Lung (tissue), 12 donors: ENCODE data around the gene KRTAP10-4. TPM values are rescaled to one million over a fixed set of nuclear protein-coding genes. Genes with fewer than 3 reads are reported as not detected.
"Not testable (repeated sequence)": the region's sequence is repeated elsewhere in the genome, so short reads cannot be mapped to it uniquely, and the experiment has no call there.

Experiments used
- ATAC-seq: fragments of 200-7000 bp; cut with Tn5 transposase; one replicate; pipeline ENCODE4 v1.9.1; 2020; ENCODE audit warnings: moderate number of reproducible peaks; ENCODE audit not compliant: insufficient read depth, low FRiP score
- DNase-seq, 3 donors: peaks; one replicate each; pipeline ENCODE4 v3.0.0-alpha.2; 2013 to 2017
- H3K27ac ChIP-seq, 2 donors: one replicate each; pipeline ENCODE4 v1.5.1; 2013; ENCODE audit warnings: mild to moderate bottlenecking in 2 of 2, moderate library complexity in 2 of 2, control low read depth in 1 of 2, inconsistent platforms in 1 of 2, low read depth in 1 of 2, low read length in 1 of 2
- H3K27me3 ChIP-seq, 3 donors: one replicate each; pipeline ENCODE4 v1.5.1; 2013; ENCODE audit warnings: low read length in 2 of 3; ENCODE audit not compliant: control insufficient read depth in 3 of 3, insufficient read depth in 3 of 3
- H3K36me3 ChIP-seq, 4 donors: one replicate each; pipeline ENCODE4 v1.5.1; 2013; ENCODE audit warnings: low read length in 4 of 4, mild to moderate bottlenecking in 1 of 4, moderate library complexity in 1 of 4; ENCODE audit not compliant: control insufficient read depth in 4 of 4, insufficient read depth in 4 of 4
- H3K4me1 ChIP-seq, 5 donors: one replicate each; pipeline ENCODE4 v1.5.1; 2013; ENCODE audit warnings: low read length in 5 of 5, mild to moderate bottlenecking in 2 of 5, moderate library complexity in 1 of 5; ENCODE audit not compliant: control insufficient read depth in 5 of 5, insufficient read depth in 5 of 5
- H3K4me3 ChIP-seq: one replicate; pipeline ENCODE4 v1.5.1; 2013; ENCODE audit warnings: mild to moderate bottlenecking, control low read depth, moderate library complexity
- H3K9ac ChIP-seq, 2 donors: one replicate each; pipeline ENCODE4 v1.5.1; 2013; ENCODE audit warnings: low read length in 2 of 2, control low read depth in 1 of 2; ENCODE audit not compliant: insufficient read depth in 1 of 2
- H3K9me3 ChIP-seq, 4 donors: one replicate each; pipeline ENCODE4 v1.5.1; 2013; ENCODE audit warnings: low read length in 3 of 4, mild to moderate bottlenecking in 1 of 4, moderate library complexity in 1 of 4; ENCODE audit not compliant: control insufficient read depth in 4 of 4, insufficient read depth in 3 of 4
- WGBS, 2 donors: extraction: QIAGEN DNeasy Blood & Tissue Kit; methylation state at CpG; one replicate each; pipeline ENCODE4 v1.1.7; 2013; 5-methylcytosine and 5-hydroxymethylcytosine counted together
- polyA plus RNA-seq, 2 donors: library from polyadenylated mRNA; stranded (reverse); fragments of 200-250 nt; gene quantifications; one replicate each; pipeline ENCODE4 v1.2.1, GENCODE V29; 2013
- total RNA-seq, 2 donors: library from RNA; depleted of rRNA in 1 of 2; stranded (reverse); fragments of >200 nt in 1 of 2; gene quantifications; one replicate each; pipeline ENCODE4 v1.2.1, GENCODE V29; 2014 to 2021
- TF ChIP-seq, protein P1 (sequence below): IDR thresholded peaks from 2 replicates; pipeline ENCODE4 v1.5.1; 2012; ENCODE audit warnings: mild to moderate bottlenecking; ENCODE audit errors: control extremely low read depth, extremely low read depth
- donor health status: control.
- donor health status: control.
- donor health status: Bipolar disorder and iron deficiency.
- donor health status: healthy.
- donor health status: DM: yes; HTN: yes; CAD: no.

KRTAP10-4 gene
- total and polyA plus RNA-seq, 4 donors: not detected

GRCh38 chr21:44590311-44590721, 16.8 kb downstream of the KRTAP10-4 start:
- no peak for DNase-seq
- TF ChIP-seq, protein P1, sequence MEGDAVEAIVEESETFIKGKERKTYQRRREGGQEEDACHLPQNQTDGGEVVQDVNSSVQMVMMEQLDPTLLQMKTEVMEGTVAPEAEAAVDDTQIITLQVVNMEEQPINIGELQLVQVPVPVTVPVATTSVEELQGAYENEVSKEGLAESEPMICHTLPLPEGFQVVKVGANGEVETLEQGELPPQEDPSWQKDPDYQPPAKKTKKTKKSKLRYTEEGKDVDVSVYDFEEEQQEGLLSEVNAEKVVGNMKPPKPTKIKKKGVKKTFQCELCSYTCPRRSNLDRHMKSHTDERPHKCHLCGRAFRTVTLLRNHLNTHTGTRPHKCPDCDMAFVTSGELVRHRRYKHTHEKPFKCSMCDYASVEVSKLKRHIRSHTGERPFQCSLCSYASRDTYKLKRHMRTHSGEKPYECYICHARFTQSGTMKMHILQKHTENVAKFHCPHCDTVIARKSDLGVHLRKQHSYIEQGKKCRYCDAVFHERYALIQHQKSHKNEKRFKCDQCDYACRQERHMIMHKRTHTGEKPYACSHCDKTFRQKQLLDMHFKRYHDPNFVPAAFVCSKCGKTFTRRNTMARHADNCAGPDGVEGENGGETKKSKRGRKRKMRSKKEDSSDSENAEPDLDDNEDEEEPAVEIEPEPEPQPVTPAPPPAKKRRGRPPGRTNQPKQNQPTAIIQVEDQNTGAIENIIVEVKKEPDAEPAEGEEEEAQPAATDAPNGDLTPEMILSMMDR: no peak
- 79 to 92% methylated on average over 9 to 10 of the region's 10 CpGs for WGBS, 2 donors
- H3K9ac ChIP-seq: no peak overlapping the region
- no peaks in the 10 kb centered on the region for H3K27me3 ChIP-seq
- ATAC-seq: no peak
- peaks cover 0 to 6% (median 0%) of the 10 kb centered on the region in 4 donors for H3K9me3 ChIP-seq
- peaks cover 0 to 8% (median 0%) of the 10 kb centered on the region in 5 donors for H3K4me1 ChIP-seq
- H3K27ac ChIP-seq: no peak overlapping the region
- H3K4me3 ChIP-seq: no peak overlapping the region
- H3K36me3 ChIP-seq: no peaks in the 10 kb centered on the region

DNA sequence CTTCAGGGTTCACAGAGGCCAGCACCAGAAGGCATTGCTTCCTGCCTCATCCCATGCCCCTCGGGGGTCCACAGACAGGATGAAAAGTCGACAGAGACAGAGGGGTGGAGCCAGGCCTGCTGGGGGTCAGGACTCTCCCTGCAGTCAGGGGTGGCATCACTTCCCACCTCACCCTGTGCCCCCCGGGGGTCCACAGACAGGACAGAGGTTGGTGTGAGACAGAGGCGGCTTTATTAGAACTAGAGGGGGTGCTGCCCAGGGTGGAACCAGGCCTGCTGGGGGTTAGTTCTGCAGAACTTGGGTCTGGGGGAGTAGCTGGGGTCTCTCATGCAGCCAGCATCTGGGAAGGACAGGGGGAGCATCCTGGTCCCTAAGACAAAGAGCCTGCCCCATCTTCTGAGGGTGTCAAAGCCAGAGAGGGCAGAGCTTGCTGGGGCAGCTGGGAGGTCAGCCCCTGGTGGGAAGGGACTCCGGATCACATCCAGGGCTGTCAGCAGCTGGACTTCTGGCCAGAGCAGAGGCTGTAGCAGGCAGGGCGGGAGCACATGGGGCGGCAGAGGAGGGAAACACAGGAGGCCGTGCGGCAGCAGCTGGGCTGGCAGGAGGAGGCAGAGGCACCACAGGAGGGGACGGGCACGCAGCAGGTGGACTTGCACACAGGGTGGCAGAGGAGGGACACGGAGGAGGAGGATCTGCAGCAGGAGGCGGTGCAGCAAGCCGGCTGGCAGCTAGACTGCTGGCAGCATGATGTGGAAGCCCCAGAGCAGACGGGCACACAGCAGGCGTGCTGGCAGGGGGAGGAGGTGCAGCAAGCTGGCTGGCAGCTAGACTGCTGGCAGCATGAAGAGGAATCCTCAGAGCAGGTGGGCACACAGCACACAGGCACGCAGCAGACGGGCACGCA, 17.6 kb downstream of the KRTAP10-4 start:
- not testable (repeated sequence) for H3K4me1 ChIP-seq, H3K9ac ChIP-seq, H3K27me3 ChIP-seq, H3K4me3 ChIP-seq, H3K36me3 ChIP-seq, ATAC-seq, DNase-seq, H3K9me3 ChIP-seq, H3K27ac ChIP-seq
- 69 to 80% methylated on average over 9 to 19 of the region's 19 CpGs for WGBS, 2 donors

- ATAC-seq, DNase-seq: not testable (repeated sequence)
- 55 to 82% methylated on average over 1 to 4 of the region's 4 CpGs for WGBS, 2 donors
Observed at GRCh38 chr21:44591801-44592130, 18.2 kb downstream of the KRTAP10-4 start.

DNA sequence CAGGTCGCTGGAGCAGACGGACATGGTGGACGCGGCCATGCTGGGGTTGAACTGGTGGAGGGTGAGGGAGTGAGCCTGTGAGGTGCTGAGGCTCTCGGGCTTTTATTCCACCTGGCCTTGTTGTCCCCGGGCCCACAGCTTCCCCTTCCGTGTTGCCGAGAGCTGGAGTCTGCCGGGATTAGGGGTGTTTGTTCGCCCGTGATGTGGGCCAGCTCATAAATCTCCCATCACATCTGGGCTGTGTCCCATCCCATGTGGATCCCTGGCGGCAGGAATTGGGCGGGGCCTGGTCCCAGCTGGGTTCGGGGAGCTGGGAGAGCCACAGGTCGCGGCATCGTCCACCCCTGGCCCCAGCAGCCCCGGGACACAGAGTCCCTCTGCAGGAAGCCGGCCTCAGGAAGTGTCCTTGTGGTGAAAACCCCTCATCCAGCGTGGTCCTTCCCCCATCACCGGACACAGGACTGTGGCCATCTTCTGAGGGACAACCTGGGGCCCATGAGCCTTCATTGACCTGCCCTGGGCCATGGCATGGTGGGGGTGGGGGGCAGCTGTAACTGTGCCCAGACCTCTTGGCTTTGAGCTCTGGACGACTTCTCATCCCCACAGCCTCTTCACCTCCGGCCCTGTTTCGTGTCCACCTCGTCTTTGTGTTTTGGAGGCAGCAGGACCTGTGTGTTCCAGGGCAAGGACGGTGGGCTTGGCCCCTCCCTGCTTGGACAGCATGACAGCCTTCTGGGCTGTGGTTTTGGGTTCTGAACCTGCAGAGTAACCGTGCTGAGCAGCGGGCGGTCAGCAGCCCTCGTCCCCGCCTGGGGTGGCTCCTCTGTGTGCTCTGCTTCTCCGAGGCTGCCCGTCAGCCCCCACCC, 19.1 kb downstream of the KRTAP10-4 start, which contains the start of gene KRTAP10-6:
Gene KRTAP10-6, minus strand, starts transcription at position 60 of the 866 bp plus-strand sequence. Its CDS starts 21 bp downstream, at position 39.
- Histone ChIP-seq H3K9ac (no peak within 1 kb of the TSS), H3K27me3 (no peaks in the 10 kb centered on the region), H3K4me3 (no peak within 1 kb of the TSS), H3K27ac (no peak within 1 kb of the TSS), H3K9me3 (peaks cover 0 to 2% (median 0%) of the 10 kb centered on the region in 4 donors), H3K4me1 (peaks cover 0 to 8% (median 0%) of the 10 kb centered on the region in 5 donors), H3K36me3 (no peaks in the 10 kb centered on the region)
- peak in 1 of 3 donors; percentile 11 for DNase-seq
- TF ChIP-seq, protein P1: no peak
- ATAC-seq: no peak
- WGBS, 2 donors: 58 to 66% methylated on average over 33 of the region's 33 CpGs

More at GRCh38 chr21:44591801-44592130, 18.2 kb downstream of the KRTAP10-4 start:
- H3K27me3 ChIP-seq, H3K9me3 ChIP-seq, H3K36me3 ChIP-seq, H3K4me1 ChIP-seq, H3K9ac ChIP-seq, H3K4me3 ChIP-seq, H3K27ac ChIP-seq: not testable (repeated sequence)
